Measurements from ENCODE around the gene MACF1.

Gene MACF1

DNA sequence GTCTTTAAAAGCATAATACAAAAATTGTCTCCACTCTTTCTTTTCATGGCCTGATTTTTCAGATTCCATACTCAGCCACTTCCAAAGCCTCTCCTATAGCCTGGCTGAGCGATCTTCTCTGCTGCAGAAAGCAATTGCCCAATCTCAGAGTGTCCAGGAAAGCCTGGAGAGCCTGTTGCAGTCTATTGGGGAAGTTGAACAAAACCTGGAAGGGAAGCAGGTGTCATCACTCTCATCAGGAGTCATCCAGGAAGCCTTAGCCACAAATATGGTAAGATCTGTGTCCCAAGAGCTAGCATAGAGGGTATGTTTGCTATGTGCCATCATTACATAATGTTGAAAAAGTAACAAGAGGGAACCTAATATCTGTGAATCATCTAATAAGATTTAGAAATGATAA, 156.2 kb downstream of the MACF1 start:
- no peak for DNase-seq

DNA sequence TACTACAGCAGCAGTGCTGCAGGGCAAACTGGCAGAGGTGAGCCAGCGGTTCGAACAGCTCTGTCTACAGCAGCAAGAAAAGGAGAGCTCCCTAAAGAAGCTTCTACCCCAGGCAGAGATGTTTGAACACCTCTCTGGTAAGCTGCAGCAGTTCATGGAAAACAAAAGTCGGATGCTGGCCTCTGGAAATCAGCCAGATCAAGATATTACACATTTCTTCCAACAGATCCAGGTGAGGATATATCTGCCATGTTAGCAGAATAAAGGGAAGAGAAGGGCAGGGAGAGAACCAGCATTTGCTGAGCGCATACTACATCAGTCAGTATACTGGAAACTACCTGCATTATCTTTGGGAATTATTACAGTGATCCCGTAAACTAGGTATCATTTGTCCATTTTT, 157.0 kb downstream of the MACF1 start:
- no peak for DNase-seq

DNA sequence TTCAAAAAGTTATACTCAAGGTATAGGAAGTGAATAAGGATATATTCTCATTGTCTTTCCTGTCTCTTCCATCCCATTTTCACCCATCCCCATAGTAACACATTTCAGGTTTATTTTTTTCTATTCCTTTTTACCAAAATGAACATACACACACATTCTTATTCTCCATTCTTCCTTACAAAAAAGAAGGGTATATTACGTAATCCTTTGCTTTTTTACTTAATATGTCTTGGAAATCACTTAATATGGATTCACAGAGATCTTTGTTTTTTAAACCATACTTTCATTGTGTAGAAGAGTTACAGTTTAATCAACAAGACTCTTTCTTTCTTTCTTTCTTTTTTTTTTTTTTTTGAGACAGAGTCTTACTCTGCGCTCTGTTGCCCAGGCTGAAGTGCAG, 158.8 kb downstream of the MACF1 start:
- DNase-seq, result no peak

DNA sequence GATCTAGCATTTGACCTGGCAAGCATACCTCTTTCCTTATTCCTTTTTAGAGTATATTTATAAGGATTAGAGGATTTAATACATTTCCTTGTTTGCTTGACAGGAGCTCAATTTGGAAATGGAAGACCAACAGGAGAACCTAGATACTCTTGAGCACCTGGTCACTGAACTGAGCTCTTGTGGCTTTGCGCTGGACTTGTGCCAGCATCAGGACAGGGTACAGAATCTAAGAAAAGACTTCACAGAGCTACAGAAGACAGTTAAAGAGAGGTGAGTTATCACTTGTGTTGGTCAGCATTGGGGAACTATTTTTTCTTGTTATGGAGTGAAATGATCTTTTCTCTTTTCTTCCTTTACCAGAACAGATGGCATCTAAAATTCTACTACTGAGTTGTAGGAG, 163.6 kb downstream of the MACF1 start:
- no peak for DNase-seq

DNA sequence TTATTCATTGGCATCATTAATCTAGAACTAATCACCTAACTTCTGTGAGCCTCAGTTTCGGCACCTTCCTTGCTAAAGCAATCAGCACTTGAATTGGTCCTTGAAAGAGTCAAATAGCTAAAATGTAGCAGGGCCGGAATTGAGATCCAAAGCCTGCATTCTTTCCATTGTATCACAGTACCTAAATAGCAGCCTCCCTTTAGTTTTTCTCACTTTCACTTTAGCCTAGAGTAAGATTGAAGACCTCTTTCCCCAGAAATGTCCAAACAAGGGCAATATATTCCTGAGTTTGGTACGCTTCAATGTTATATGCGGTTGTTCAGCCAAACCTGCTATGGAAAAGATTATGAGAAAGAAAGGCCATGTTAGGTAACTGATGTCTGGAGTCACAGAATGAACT, 165.1 kb downstream of the MACF1 start:
- no peak for DNase-seq

DNA sequence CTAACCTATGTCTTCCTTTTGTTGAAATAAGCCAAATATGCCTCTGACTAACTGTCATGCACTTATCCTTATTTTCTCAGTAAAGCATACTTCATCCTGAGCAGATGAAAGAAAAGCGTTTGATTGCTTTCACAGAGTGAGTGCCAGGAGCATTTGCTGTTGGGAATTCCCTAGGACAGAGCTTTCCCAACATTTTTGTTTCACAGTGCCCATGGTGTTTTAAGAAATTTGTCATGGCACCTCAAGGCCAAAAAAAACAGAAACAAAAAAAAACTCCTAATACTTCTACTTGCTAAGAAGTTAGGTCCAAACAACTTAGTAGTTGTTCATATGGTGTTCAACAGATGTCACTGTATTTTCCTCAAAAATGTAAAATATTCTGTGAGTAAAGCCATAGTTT, 166.1 kb downstream of the MACF1 start:
- no peak for DNase-seq

DNA sequence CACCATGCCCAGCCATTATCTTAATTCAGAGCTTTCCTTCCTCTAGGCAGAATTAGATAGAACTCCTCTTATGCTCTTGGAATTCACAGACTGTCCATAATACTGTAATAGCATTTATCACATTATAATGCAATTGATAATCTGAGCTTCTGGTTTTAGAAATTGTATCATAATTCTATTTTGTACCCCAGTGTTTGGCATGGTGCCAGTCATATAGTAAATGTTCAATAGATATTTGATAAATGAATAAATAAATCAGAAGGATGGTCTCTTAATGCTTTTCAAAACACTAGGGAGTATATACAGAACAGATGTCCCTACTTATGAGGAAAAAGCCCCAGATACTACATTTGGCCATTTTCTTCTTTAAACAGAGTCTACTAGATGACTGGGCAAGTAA, 167.6 kb downstream of the MACF1 start:
- DNase-seq, result no peak

DNA sequence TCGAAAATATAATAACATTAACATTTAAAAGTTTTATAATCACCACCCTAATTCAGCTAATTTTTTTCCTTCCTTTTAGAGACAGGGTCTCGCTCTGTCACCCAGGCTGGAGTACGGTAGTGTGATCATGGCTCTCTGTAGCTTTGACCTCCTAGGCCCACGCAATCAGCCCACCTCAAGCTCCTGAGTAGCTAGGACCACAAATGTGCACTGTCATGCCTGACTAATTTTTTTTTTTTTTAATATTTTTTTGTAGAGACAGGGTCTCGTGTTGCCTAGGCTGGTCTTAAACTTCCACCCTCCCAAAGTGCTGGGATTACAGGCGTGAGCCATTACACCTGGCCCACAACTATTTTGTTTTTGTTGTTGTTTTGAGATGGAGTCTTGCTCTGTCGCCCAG, 172.2 kb downstream of the MACF1 start:
- no peak for DNase-seq

DNA sequence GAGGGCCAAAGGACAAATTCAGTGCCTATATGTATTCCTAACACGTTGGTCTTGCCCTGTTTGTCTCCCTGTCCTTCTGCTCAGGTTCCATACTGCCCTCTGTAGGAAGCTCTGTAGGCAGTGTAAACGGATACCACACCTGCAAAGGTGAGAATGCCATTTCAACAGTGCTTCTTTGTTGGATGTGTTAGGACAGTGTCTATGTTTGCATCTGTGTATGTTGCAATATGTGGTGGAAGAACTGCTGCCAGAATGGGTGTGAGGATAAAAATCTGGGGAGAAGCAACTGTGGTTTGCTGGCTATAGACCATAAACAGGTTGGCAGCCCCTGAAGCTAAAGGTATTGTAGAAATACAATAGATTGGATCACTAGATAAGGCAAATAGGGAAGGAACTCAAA, 173.9 kb downstream of the MACF1 start:
- DNase-seq, result no peak

DNA sequence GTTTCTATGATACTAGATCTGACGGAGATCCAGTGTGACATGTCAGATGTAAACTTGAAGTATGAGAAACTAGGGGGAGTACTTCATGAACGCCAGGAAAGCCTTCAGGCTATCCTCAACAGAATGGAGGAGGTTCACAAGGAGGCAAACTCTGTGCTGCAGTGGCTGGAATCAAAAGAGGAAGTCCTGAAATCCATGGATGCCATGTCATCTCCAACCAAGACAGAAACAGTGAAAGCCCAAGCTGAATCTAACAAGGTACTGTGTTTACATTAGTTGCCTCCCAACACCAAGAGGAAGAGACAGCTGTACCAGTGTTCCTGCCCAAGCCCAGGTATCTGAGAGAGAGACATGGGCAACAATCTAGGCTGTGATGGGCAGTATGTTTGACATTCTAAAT, 174.7 kb downstream of the MACF1 start:
- no peak for DNase-seq

DNA sequence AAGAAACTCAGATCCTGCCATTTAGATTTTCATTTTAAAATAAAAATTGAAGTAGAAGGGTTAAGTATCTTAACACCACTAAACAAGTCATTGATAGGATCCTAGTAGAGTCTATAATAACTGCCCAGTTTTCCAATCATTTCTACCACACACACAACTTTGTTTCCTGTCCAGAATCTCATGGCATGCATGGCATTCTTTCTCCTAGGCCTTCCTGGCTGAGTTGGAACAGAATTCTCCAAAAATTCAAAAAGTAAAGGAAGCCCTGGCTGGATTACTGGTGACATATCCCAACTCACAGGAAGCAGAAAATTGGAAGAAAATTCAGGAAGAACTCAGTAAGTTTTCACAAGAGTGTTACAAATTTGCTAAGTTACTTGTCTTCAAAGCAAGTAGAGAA, 175.5 kb downstream of the MACF1 start:
- DNase-seq, result no peak

DNA sequence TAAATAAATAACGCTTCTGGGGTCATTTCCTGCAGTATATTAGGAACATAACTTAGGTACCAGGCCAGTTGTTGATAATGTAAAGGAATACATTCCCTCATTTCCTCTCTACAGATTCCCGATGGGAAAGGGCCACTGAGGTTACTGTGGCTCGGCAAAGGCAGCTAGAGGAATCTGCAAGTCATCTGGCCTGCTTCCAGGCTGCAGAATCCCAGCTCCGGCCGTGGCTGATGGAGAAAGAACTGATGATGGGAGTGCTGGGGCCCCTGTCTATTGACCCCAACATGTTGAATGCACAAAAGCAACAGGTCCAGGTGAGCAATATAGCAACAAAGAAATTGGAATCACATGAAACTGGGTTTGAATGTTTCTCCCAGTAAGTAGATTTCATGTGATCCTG, 177.3 kb downstream of the MACF1 start:
- DNase-seq, result no peak

DNA sequence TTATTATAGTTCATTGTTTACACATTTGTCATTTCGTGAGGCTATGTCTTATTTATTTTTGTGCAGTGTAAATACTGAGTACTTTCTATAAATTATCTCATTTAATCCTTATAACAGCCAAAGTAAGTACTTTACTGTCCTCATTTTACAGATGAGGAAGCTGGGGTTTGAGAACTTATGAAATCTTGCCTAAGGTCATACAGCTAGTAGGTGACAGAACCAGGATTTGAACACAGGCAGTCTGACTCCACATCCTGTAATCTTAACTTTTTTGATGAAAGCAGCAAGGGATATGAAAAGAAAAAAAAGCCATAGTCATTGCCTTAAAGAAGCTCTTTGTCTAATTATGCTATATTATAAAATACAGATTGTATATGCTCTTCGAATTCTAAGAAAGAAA, 179.8 kb downstream of the MACF1 start:
- no peak for DNase-seq

DNA sequence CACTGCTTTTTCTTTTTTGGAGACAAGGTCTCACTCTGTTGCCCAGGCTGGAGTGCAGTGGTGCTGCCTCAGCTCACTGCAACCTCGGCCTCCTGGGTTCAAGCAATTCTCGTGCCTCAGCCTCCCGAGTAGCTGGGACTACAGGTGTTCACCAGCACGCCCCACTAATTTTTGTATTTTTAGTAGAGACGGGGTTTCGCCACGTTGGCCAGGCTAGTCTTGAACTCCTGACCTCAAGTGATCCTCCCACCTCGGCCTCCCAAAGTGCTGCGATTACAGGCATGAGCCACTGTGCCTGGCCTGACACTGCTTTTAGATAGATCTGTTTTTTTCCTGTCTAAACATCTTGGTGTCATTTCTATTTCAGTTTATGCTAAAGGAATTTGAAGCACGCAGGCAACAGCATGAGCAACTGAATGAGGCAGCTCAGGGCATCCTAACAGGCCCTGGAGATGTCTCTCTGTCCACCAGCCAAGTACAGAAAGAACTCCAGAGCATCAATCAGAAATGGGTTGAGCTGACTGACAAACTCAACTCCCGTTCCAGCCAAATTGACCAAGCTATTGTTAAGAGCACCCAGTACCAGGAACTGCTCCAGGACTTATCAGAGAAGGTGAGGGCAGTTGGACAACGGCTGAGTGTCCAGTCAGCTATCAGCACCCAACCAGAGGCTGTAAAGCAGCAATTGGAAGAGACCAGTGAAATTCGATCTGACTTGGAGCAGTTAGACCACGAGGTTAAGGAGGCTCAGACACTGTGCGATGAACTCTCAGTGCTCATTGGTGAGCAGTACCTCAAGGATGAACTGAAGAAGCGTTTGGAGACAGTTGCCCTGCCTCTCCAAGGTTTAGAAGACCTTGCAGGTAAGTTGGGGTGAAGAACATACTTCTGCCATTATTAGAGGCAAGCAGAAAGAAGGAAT, 180.8 kb downstream of the MACF1 start:
- no peak for DNase-seq

DNA sequence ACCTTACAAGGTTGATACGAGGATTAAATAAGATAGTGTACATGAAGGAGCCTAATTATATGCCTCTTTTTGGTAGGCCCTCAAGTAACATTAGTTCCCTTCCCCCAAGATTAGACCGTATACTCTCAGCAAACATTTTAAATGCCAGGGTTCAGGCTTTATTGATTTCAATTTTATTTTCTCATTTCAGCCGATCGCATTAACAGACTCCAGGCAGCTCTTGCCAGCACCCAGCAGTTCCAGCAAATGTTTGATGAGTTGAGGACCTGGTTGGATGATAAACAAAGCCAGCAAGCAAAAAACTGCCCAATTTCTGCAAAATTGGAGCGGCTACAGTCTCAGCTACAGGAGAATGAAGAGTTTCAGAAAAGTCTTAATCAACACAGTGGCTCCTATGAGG, 182.5 kb downstream of the MACF1 start:
- no peak for DNase-seq

DNA sequence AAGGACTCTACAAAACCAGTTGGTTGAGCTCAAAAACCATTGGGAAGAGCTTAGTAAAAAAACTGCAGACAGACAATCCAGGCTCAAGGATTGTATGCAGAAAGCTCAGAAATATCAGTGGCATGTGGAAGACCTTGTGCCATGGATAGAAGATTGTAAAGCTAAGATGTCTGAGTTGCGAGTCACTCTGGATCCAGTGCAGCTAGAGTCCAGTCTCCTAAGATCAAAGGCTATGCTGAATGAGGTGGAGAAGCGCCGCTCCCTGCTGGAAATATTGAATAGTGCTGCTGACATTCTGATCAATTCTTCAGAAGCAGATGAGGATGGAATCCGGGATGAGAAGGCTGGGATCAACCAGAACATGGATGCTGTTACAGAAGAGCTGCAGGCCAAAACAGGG, 183.0 kb downstream of the MACF1 start:
- DNase-seq, result no peak

DNA sequence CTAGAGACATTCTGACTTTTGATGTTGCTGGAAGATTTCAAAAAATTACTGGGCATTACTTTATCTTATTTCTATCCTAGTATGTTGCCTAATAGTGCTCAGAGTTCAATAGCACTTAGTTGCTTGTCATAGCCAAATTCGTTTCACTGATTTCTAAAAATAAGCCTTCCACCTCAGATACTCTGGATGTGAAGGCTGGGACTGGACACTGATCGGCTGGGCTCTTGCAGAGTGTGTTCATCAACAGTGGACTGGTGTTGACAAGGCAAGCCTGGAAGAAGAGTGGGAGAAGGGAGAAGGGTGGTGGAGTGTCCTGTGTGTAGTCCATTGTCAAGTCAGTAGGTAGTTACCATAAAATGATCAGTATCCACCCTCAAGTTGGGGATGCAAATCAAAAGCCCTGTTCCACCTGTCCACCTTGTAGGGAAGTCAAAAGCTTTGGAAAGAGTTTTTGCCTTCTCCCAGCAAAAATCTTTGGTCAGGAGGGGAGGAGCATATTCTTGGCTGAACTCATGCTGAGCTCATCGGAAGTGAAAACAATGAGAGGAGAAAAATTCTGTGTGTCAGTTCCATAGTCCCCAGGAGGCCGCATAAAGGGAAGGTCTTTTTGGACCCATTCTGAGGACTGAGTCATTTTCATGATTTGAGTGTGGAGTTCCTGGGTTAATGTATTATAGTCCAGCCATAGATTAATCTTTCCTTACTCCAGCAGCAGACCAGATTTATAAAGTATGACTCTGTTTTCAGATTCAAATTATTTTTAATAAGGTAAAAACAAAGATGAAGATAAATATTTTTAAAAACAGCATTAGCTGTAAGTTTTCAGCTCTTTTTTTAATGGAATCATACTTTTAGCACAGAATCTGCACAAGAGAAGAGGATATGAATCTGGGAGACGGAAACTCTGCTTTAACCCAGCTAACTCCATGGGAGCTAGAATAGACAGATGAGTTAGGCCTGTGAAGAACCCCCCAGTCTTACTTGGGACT, 187.5 kb downstream of the MACF1 start:
- DNase-seq, result no peak

DNA sequence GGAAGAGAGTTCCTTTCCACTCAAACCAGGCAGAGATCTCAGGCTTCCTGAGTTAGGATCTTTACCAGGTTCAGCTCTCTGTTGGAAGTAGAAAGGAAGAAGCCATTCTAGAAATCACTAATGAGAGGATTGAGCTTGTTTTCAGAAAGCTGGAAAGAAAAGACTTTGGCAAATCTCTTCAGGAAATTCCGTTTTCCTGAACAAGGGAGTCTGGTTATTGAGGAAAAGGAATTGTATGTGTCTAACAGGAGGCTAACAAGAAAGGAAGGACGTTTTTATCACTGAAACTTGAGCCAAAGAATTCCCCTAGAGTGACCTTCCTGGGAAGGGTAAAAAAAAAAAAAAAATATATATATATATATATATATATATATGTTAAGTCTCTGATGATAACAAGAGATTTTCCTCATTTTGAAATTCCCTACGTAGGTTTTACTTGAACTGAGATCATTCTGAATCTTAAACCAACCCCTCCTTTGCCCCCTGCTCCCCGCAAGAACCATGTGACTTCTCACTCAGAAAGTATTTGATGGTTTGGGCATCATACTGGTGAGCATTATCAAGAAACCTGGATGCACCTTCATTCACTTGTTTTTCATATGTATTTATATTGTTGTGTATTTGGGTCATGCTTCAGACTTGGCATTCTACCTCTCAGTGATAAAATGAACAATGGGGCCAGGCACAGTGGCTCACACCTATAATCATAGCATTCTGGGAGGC, 188.5 kb downstream of the MACF1 start:
- DNase-seq, result no peak

DNA sequence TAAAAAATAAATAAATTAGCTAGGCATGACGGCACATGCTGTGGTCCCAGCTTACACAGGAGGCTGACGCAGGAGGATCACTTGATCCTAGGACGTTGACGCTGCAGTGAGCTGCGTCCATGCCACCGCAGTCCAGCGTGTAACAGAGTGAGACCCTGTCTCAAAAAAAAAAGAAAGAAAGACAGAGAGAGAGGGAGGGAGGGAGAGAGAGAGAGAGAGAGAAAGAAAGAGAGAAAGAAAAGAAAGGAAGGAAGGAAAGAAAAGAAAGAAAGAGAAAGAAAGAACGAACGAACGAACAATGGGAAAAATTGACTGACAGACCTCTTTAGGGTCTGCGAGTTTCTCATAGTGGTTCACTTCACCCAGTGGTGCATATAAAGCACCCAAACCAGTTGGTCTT, 189.2 kb downstream of the MACF1 start:
- DNase-seq, result no peak

DNA sequence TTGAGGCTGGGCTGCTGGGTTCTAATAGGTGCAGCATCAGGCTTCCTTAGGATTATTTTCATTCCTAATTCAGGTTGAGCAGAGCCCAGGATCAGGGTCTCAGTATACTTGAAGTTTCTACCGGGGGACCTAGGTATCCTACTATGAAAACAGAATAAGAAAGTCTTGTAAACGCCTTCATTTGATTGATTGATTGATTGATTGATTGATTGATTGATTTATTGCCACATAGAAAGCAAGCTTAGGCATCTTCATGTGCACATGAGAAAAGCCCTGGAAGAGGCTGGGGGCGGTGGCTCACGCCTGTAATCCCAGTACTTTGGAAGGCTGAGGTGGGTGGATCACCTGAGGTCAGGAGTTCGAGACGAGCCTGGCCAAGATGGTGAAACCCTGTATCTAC, 189.6 kb downstream of the MACF1 start:
- no peak for DNase-seq

DNA sequence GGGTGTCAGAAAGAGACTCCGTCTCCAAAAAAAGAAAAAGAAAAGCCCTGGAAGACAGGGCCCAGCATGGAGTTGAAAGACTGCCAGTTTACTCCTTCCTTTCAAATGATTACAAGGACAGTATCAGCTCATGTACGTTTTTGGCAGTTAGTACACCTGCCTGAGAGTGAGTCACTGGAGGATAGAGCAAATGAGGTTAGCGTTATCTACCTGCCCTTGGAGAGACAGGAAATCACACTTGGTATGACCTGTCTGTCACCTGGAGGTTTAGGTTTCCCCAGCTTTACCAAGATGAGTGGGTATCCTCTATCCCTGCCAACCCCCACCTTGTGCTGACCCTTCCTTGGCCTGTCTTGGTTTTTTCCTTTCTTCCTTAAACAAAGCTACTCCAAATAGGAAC, 190.1 kb downstream of the MACF1 start:
- no peak for DNase-seq

DNA sequence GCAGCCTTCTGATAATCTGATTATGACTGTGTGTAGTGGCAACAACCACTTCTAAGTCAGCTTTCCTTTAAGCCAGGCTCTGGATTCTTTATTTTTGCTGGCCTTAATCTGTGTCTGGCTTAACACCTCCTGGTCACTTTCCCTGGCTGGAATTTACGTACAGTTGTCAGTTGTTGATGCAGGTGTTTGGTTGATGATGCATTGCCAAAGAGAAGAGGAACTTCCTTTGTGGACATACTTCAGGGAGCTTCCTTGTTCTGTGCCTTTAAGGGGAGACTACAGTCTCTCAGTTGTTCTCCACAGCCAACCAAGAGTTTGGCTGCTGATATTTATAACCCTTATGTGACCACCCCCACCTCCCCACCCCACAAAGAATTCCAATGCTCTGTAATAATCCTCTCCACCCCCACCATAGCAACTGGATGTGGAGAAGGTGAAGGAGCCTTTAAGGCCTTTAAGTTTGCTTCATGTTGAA, 190.9 kb downstream of the MACF1 start:
- DNase-seq, result no peak

DNA sequence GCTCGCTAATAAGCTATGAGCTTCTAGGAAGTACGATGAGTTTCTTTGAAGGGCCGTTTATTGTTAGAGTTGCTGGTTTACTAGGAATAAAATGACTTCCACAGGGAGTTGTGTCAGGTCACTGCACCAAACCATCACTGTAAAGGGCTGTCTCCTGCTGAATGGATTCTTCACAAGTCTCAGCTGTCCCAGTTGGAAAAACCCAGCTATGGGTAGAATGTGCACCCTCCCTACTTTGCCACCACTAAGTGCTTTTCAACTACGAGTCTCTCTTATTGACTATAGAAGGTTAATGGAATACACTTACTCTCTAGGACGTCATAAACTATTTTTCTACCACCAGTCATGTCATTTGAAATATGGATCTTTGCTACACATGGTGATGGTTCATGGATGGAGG, 192.2 kb downstream of the MACF1 start:
- DNase-seq, result no peak

Measured in stimulated activated CD4-positive, alpha-beta T cell treated with anti-CD3 and anti-CD28 coated beads, Interleukin-2, amount 100 ng/mL, for 48 hours (primary cell).